Limb (tissue), 2 donors: ENCODE measurements around the gene MAGI2.
"Not testable (repeated sequence)": the region's sequence is repeated elsewhere in the genome, so short reads cannot be mapped to it uniquely, and the experiment has no call there.

Experiments
- DNase-seq, 2 donors: peaks; one replicate each; pipeline ENCODE4 v3.0.0-alpha.2; 2016; ENCODE audit errors: extremely low spot score in 2 of 2

MAGI2 gene

DNA sequence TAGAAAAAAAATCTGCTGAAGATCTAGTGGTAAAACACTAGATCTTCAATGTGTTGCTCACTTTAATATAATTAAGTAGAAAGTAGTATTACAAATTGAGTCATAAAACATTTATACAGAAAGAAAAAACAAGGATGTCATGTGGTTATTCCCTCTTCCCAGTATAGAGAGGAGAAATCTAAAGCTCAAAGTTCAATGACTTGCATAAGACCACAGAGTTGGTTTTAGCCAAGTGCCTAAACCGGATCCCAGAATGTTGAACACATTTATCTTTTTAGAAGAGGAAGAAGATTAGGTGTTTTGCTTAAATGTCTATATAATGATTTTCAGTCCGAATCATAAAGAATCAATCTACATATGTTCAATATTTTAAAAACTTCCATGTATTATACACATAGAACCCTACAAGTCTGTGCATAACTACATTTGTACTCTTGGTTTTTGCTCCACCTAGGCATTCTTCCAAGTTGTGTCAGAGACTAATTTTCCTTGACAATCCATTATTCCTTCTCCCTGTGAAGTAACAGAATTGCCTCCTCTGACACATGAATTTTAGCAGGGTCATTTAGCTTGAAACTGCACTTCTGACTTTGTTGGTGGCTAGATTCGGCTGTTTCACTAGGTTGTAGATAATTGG, 389.2 kb downstream of the MAGI2 start:
- no peak for DNase-seq

DNA sequence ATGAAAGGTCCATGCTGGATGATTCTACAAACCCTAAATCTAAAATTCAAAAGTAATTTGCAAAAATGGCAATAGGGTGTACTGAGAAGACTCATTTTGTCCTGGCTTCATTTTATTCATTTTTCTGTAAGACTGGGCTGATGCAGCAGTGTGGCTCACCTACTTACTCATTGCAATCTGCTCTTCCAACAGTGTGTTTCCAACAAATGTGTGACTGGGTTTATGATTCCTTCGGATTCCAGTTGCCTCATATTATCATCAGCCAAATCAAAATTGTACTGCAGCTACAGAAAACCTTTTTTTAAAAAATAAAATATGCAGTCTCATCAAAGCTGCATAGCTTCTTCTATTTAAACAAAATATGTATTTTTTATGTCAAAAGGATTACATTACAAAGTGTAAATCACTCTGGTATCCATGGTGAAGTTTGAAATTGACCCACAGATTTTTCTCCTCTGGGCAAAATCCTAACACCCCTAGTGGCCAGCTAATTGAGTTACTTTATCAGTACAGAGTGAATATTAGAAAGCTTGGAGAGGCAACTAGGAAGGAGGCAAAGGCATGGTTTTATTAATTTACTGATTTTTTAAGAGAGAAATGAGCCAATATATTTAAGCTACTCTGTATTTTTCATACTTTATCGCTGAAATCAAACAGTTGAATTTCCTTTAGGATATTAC, 390.3 kb downstream of the MAGI2 start:
- no peak for DNase-seq

DNA sequence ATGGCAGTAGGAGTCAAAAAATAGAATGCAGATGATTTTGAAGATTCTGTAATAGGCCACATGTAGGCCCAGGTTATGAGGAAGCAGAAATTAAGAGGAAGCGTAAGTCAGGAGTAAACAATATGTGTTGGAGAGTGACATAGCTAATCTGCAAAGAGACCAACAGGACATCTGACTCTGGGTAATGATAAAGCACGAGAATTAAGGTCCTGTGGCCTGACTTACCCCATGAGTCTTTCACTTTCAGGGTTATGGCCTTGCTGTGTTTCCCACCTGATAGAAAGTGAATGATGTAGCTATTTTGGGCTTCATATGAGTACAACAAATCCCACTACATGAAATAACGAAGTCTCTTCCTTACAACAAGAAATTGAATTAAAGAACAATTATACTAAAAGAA, 393.0 kb downstream of the MAGI2 start:
- no peak for DNase-seq

GRCh38 chr7:79055722-79056415, 397.6 kb downstream of the MAGI2 start:
- DNase-seq = no peak

DNA sequence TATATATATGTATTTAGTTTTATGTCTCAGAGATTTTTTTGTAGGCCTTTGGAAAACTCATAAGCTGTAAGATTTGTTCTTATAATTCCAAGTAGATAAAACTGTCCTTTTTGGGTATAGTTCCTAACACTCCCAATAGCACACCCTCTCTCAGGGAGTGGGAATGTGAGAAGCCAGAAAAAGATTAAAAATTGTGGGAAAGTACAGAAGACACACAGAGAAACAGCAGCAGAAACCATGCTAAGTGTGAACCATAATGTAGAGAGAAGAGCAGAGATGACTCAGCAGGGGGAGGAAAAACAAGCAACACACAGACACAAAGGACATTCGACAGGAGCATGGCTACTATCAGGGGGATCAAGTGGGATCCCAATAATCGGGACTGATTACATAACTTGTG, 401.6 kb downstream of the MAGI2 start:
- DNase-seq = no peak

- DNase-seq = no peak
These were observed 402.9 kb downstream of the MAGI2 start for GRCh38 chr7:79050603-79051002.

GRCh38 chr7:79046061-79046460, 407.4 kb downstream of the MAGI2 start:
- no peak for DNase-seq

DNA sequence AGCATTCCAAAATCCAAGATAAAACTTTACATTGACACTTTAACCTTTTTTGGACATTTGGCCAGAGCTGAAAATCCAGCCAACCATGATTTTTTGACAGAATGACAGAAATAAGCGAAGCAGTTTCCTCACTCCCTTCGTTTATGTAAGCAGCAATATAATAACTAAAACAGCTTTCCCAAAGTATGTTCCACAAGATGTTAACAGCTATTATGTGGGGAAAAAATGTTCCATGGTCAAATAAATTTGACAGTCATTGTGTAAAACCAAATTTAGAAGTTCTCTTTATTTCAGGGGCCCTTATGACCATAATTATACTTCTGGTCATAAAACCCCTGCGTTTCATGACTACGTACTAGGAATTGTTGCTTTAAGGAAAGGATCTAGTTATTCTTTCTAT, 416.5 kb downstream of the MAGI2 start:
- DNase-seq = peak in 1 of 2 donors; percentile 7

- DNase-seq = no peak
These were observed 417.1 kb downstream of the MAGI2 start for GRCh38 chr7:79036356-79036755.

DNA sequence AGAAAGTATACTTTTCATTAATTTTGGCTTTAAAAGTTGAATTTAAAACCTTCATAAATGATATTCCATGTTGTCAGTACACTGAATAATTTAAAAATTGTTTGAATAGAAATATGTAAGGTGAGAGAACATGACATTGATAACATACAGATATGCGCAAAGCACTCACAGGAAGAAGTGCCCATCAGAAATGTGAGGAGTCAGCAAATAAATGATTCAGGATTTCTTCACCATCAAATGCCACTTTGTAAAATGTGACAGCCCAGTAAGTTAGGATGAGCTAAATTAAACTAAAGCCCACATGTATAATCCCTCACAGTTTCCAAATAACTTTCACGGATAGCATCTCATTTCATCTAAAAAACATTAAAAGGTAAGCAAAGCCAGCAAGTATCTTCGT, 417.6 kb downstream of the MAGI2 start:
- no peak for DNase-seq

DNA sequence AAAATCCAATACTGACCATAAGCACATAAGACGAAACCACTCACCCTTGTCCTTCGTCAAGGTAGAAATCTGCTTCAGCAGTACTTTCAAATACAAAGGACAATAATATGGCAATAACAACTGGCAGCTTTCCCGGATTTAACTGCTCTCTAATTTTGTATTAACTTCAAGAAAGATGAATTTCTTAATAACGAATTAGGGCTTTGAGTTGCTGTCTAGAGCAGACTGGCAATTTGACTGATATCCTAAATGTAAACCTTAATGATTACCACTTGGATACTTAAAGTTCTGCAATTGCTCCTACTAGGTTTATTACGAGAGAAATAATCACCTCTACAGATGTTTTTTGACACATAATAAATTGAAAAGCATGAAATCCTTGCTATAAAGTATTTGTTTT, 418.7 kb downstream of the MAGI2 start:
- DNase-seq = no peak

GRCh38 chr7:79019711-79020110, 433.8 kb downstream of the MAGI2 start:
- not testable (repeated sequence) for DNase-seq

DNA sequence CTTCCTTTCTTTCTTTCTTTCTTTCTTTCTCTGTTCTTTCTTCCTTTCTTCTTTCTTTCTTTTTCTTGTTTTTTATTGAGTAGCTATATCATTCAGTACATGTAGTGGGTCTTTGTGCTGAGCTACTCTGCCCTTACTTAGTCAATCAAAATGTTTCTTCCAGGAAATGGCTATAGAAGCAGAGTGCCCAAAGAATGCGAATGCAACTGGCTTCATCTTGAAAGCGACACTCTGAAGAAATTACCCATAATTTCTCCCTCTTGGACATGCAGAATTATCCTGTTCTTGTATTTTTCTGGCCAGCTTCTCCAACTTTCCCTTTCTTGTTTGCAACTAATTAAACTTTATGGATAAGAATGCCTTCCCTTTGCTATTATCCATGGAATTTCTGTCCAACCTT, 441.5 kb downstream of the MAGI2 start:
- DNase-seq = no peak

DNA sequence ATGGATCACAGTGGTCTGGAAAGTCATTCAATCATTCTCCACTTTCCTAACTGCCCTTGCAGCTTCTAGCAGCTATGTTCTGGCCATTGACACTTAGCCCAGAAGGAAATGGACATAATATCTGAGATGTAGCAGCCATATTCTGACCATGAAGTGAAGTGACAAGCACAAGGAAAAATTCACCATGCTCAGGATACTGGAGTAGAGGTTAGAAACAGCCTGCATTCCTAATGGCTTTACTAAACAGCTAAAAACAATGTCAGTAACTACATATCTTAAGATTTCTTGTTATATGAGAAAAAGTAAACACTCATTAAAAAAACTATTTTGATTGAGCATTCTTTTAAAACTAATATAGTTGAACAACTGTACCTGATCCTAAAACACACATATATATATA, 443.8 kb downstream of the MAGI2 start:
- DNase-seq = no peak

- no peak for DNase-seq
These were observed 444.7 kb downstream of the MAGI2 start for GRCh38 chr7:79008786-79009185.

DNA sequence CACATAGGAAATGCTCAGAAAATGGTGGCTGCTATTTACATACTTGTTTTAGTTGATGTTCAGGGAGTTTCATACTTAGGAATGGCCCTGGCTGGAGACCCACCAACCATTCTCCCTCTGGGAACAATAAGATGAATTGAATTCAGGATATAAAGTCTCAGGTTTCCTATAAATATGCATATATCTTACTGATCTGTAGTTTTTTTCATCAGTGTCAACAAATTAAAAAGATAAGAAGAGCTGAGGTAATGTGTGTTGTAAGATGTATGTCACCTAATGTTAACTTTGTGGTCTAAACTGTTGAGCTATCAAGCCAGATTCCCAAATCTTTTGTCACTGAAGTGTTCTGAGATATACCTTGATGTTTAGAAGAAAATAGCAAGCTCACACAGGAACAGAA, 457.5 kb downstream of the MAGI2 start:
- DNase-seq = no peak

DNA sequence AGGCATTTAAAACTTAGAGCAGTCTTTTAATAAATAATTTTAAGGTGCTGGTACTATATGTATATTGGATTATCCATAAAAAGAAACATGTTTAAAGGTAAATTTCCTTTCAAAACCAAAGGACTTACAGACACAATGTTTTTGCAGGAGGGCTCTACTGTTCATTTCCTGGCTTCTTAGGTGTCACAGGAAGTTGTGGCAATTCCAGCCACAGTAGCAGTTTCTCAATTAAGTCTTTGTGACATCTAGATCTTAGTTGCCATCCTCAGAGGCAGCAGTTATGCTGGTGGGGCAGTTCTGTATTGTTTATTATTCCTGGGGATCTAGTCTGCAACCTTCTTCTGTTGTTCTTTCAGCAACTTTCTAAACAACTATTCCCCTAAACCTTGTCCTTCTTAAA, 460.1 kb downstream of the MAGI2 start:
- no peak for DNase-seq

- DNase-seq = no peak
These were observed 468.0 kb downstream of the MAGI2 start for GRCh38 chr7:78985509-78985908.

DNA sequence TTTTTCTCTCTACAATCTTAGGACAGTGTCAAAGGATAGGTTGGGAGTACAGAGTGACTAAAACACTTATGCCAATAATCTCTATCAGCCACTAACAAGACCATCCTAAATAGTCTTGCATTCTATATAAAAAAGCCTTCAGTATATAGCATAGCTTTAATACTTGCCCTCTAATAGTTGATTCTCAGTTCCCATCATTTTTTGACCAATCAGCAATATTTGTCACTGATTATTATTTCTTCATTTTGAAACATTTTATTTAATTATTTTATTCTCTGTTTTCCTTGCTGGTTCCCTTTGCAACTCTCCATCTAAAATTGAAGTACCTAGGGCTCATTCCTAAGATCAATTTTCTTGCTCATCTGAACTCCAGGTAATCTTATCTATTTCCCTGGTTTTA, 470.0 kb downstream of the MAGI2 start:
- no peak for DNase-seq

DNA sequence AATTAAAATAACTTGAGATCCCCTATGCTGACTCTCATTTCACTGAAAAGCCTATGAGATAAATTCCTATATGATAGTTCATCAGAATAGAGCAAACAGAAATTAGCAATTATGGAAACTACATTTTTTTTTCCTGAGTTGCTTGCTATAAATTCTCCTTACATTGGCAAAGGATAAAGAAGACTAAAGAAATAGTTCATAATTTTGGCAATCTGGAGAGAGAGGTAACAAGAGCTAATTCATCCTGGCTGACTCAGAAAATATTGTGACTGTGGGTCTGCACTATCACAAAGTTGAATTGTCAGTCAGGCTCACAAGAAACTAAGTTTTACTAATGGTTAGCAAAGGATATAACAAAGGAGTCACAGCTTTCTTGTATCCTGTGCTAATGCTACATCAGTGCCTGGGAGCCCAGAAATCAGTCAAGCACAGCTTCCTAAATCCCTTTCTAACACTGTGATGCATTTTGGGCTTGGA, 483.0 kb downstream of the MAGI2 start:
- DNase-seq = no peak

DNA sequence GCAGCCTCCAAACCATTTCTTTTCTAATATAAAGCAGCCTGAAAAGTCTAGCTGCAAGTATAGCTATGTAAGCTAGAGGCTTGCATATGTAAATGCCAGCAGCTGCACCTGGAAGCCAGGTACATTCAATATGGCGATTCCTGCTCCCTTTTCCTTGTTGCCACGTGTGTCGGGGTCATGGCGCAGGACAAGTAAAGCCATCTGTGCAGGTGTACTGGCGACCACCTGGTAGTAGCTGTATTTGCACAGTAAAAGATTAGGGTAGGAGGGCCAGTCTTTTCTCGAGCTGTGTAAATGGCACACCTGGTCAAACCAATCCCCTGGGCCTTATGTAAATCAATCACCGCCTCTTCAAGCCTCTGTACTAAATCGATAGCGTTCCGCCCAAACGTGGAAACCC, 484.5 kb downstream of the MAGI2 start:
- DNase-seq = no peak

DNA sequence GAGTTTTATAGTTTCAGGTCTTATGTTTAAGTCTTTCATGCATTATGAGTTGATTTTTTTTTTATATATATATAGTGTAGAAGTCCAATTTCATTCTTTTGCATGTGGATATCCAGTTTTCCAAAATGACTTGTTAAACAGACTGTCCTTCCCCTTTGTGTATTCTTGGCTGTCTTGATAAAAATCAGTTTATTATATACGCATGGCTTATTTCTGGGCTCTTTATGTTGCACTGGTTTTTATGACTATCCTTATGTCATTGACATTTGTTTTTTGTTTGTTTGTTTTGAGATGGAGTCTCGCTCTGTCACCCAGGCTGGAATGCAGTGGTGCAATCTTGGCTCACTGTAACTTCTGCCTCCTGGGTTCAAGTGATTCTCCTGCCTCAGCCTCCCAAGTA, 485.9 kb downstream of the MAGI2 start:
- DNase-seq = not testable (repeated sequence)

GRCh38 chr7:78967046-78967445, 486.4 kb downstream of the MAGI2 start:
- DNase-seq = no peak
